Liver (tissue), 9 donors: ENCODE measurements around the gene KIF21B. TPM values are rescaled to one million over a fixed set of nuclear protein-coding genes. Genes with fewer than 3 reads are reported as not detected.

Source experiments
- DNase-seq: peaks from one replicate; pipeline ENCODE4 v3.0.0-alpha.2; 2017; ENCODE audit warnings: low spot score
- H3K27ac ChIP-seq, 2 donors: one replicate each; pipeline ENCODE4 v1.7.0; 2013; ENCODE audit warnings: inconsistent platforms in 2 of 2, low read length in 2 of 2, control low read depth in 1 of 2, low read depth in 1 of 2, mild to moderate bottlenecking in 1 of 2
- H3K27me3 ChIP-seq, 4 donors: one replicate each; pipeline versions ENCODE4 v1.6.1 to v1.7.0; 2013; ENCODE audit warnings: low read length in 3 of 4, inconsistent platforms in 1 of 4, mild to moderate bottlenecking in 1 of 4, moderate library complexity in 1 of 4; ENCODE audit not compliant: control insufficient read depth in 4 of 4, insufficient read depth in 4 of 4
- H3K36me3 ChIP-seq, 4 donors: one replicate each; pipeline versions ENCODE4 v1.6.1 to v1.7.0; 2013; ENCODE audit warnings: low read length in 3 of 4, mild to moderate bottlenecking in 3 of 4, low read depth in 1 of 4, moderate library complexity in 1 of 4; ENCODE audit not compliant: control insufficient read depth in 4 of 4, insufficient read depth in 3 of 4
- H3K4me1 ChIP-seq, 4 donors: one replicate each; pipeline versions ENCODE4 v1.6.1 to v1.7.0; 2013; ENCODE audit warnings: low read length in 3 of 4, mild to moderate bottlenecking in 3 of 4, moderate library complexity in 1 of 4; ENCODE audit not compliant: control insufficient read depth in 4 of 4, insufficient read depth in 4 of 4
- H3K4me3 ChIP-seq, 3 donors: one replicate each; pipeline versions ENCODE4 v1.6.1 to v1.7.0; 2013; ENCODE audit warnings: low read length in 3 of 3, control low read depth in 1 of 3, low read depth in 1 of 3, mild to moderate bottlenecking in 1 of 3
- H3K9ac ChIP-seq, 2 donors: one replicate each; pipeline ENCODE4 v1.7.0; 2013; ENCODE audit warnings: low read length in 2 of 2, mild to moderate bottlenecking in 2 of 2, moderate library complexity in 2 of 2, control low read depth in 1 of 2, low read depth in 1 of 2
- H3K9me3 ChIP-seq, 4 donors: one replicate each; pipeline versions ENCODE4 v1.6.1 to v1.7.0; 2013; ENCODE audit warnings: low read length in 3 of 4; ENCODE audit not compliant: control insufficient read depth in 4 of 4
- ATF3 ChIP-seq: IDR thresholded peaks from 2 replicates; pipeline ENCODE4 v1.6.1; 2016; ENCODE audit warnings: antibody characterized with exemption
- CTCF ChIP-seq: fragments of 150-350 bp; IDR thresholded peaks from 2 replicates; pipeline ENCODE4 v1.5.1; 2017; ENCODE audit warnings: improper control_type of control experiment, low read depth, low read length; ENCODE audit not compliant: missing input control
- EGR1 ChIP-seq, 2 donors: IDR thresholded peaks; 2 replicates each; pipeline ENCODE4 v1.6.1; 2016 to 2018; ENCODE audit warnings: antibody characterized with exemption in 2 of 2, low read depth in 2 of 2
- FOXA1 ChIP-seq: IDR thresholded peaks from 2 replicates; pipeline ENCODE4 v1.6.1; 2016; ENCODE audit warnings: antibody characterized with exemption
- FOXA2 ChIP-seq: IDR thresholded peaks from 2 replicates; pipeline ENCODE4 v1.6.1; 2016; ENCODE audit warnings: antibody characterized with exemption
- HNF4A ChIP-seq, 2 donors: conservative IDR thresholded peaks; 2 replicates each; pipeline ENCODE4 v1.6.1; 2016; ENCODE audit warnings: antibody characterized with exemption in 2 of 2, mild to moderate bottlenecking in 2 of 2
- HNF4G ChIP-seq: IDR thresholded peaks from 2 replicates; pipeline ENCODE4 v1.6.1; 2016; ENCODE audit warnings: antibody characterized with exemption
- NR2F2 ChIP-seq: IDR thresholded peaks from 2 replicates; pipeline ENCODE4 v1.6.1; 2016; ENCODE audit warnings: antibody characterized with exemption
- RAD21 ChIP-seq, 2 donors: IDR thresholded peaks; 2 replicates each; pipeline ENCODE4 v1.6.1; 2016; ENCODE audit warnings: antibody characterized with exemption in 2 of 2, mild to moderate bottlenecking in 2 of 2
- RXRA ChIP-seq, 2 donors: IDR thresholded peaks; 2 replicates each; pipeline ENCODE4 v1.6.1; 2017 to 2018; ENCODE audit warnings: antibody characterized with exemption in 2 of 2, mild to moderate bottlenecking in 1 of 2
- TAF1 ChIP-seq: conservative IDR thresholded peaks from 2 replicates; pipeline ENCODE4 v1.6.1; 2016; ENCODE audit warnings: antibody characterized with exemption, mild to moderate bottlenecking
- YY1 ChIP-seq: IDR thresholded peaks from 2 replicates; pipeline ENCODE4 v1.6.1; 2016; ENCODE audit warnings: antibody characterized with exemption, mild to moderate bottlenecking
- WGBS: extraction: QIAGEN DNeasy Blood & Tissue Kit; methylation state at CpG from one replicate; pipeline ENCODE4 v1.1.7; 2013; 5-methylcytosine and 5-hydroxymethylcytosine counted together
- polyA plus RNA-seq, 2 donors: library from polyadenylated mRNA; stranded (reverse) in 1 of 2; unstranded in 1 of 2; fragments of 200-250 nt in 1 of 2; fragments of >200 nt in 1 of 2; fragmentation: Nextera tagmentation in 1 of 2; extraction: Ambion mirVana in 1 of 2; gene quantifications; one replicate each; pipeline versions ENCODE4 v1.2.1 to v1.2.3, GENCODE V29; 2013 to 2015
- total RNA-seq, 2 donors: library from RNA; depleted of rRNA; stranded (reverse); fragments of >200 nt; gene quantifications; one replicate each; pipeline ENCODE4 v1.2.3, GENCODE V29; 2014
- donor health status: healthy.
- donor health status: healthy.
- donor health status: healthy.
- donor health status: healthy.
- donor health status: healthy.

KIF21B gene
- total and polyA plus RNA-seq, 4 donors: 0.42 to 1.9 (median 1.0) TPM

- Histone ChIP-seq H3K4me1 (no peaks in the 10 kb centered on the region), H3K4me3 (no peak overlapping the region), H3K36me3 (no peaks in the 10 kb centered on the region), H3K27me3 (no peaks in the 10 kb centered on the region), H3K27ac (no peak overlapping the region), H3K9me3 (peaks cover 0 to 2% (median 0%) of the 10 kb centered on the region in 4 donors), H3K9ac (no peak overlapping the region)
- TF ChIP-seq RAD21 (IDR thresholded peaks at IDR 0.05) (peak; percentile 56 to 76), CTCF (peak; percentile 29), NR2F2 (no peak)
- peak; percentile 49 for DNase-seq
- WGBS: 87% methylated on average over 13 of the region's 13 CpGs
Measured at GRCh38 chr1:200979574-200980451, 43.7 kb downstream of the KIF21B start.

GRCh38 chr1:200977071-200977754, 46.3 kb downstream of the KIF21B start:
- H3K27ac ChIP-seq: no peak overlapping the region
- 95% methylated on average over 16 of the region's 16 CpGs for WGBS
- no peaks in the 10 kb centered on the region for H3K4me1 ChIP-seq
- DNase-seq: no peak
- TF ChIP-seq FOXA1 (no peak), NR2F2 (no peak), RXRA (IDR thresholded peaks at IDR 0.05) (no peak), FOXA2 (no peak), HNF4G (no peak), EGR1 (IDR thresholded peaks at IDR 0.05; ENCODE audit: low read depth in 2 of 2) (no peak), CTCF (no peak), HNF4A (conservative IDR thresholded peaks at IDR 0.05) (no peak), ATF3 (no peak)
- no peak overlapping the region for H3K4me3 ChIP-seq
- H3K36me3 ChIP-seq: no peaks in the 10 kb centered on the region
- no peak overlapping the region for H3K9ac ChIP-seq
- H3K27me3 ChIP-seq: no peaks in the 10 kb centered on the region
- peaks cover 0 to 2% (median 0%) of the 10 kb centered on the region in 4 donors for H3K9me3 ChIP-seq

- H3K4me3 ChIP-seq: no peak overlapping the region
- H3K27me3 ChIP-seq: no peaks in the 10 kb centered on the region
- no peaks in the 10 kb centered on the region for H3K4me1 ChIP-seq
- 92% methylated on average over 8 of the region's 8 CpGs for WGBS
- TF ChIP-seq NR2F2 (no peak), CTCF (no peak), TAF1 (no peak), FOXA1 (no peak), HNF4G (no peak), YY1 (no peak)
- no peak overlapping the region for H3K27ac ChIP-seq
- no peaks in the 10 kb centered on the region for H3K36me3 ChIP-seq
- H3K9me3 ChIP-seq: peaks cover 0 to 2% (median 0%) of the 10 kb centered on the region in 4 donors
- no peak for DNase-seq
- no peak overlapping the region for H3K9ac ChIP-seq
Measured at GRCh38 chr1:200976634-200977033, 46.9 kb downstream of the KIF21B start.
